ENCODE results near the gene MAGEA4. TPM values are rescaled to one million over a fixed set of nuclear protein-coding genes. Genes with fewer than 3 reads are reported as not detected.

Gene MAGEA4
- total RNA-seq, 1 donor: not detected

- no peaks in the 10 kb centered on the region for H3K9me3 ChIP-seq (ENCODE audit: low read depth, low read length)
- H4K20me1 ChIP-seq (ENCODE audit: insufficient read depth, low read length): no peaks in the 10 kb centered on the region
- no peak for DNase-seq (ENCODE audit: insufficient read length, low spot score, missing footprints)
- H2AFZ ChIP-seq (ENCODE audit: low read length): no peak overlapping the region
- no peaks in the 10 kb centered on the region for H3K36me3 ChIP-seq (ENCODE audit: insufficient read depth, low read length)
- H3K27me3 ChIP-seq (ENCODE audit: insufficient read depth, low read length): no peaks in the 10 kb centered on the region
- H3K4me2 ChIP-seq (ENCODE audit: insufficient read depth, low read length): no peak overlapping the region
- TF ChIP-seq CTCF (IDR thresholded peaks at IDR 0.05; ENCODE audit: extremely low read depth, low read depth, low read length): no peak
- no peak overlapping the region for H3K27ac ChIP-seq (ENCODE audit: low read depth, low read length)
- peaks cover 14% of the 10 kb centered on the region for H3K4me1 ChIP-seq (ENCODE audit: insufficient read depth, low read length)
- H3K79me2 ChIP-seq (ENCODE audit: insufficient read depth, low read length): no peaks in the 10 kb centered on the region
- no peak overlapping the region for H3K4me3 ChIP-seq (ENCODE audit: insufficient read depth, low read length)
Observed at GRCh38 chrX:151875270-151876026, 37.2 kb upstream of the MAGEA4 start.

- no peak overlapping the region for H3K4me2 ChIP-seq (ENCODE audit: insufficient read depth, low read length)
- no peak overlapping the region for H2AFZ ChIP-seq (ENCODE audit: low read length)
- no peak for DNase-seq (ENCODE audit: insufficient read length, low spot score, missing footprints)
- H3K36me3 ChIP-seq (ENCODE audit: insufficient read depth, low read length): no peaks in the 10 kb centered on the region
- H3K27ac ChIP-seq (ENCODE audit: low read depth, low read length): no peak overlapping the region
- H3K79me2 ChIP-seq (ENCODE audit: insufficient read depth, low read length): no peaks in the 10 kb centered on the region
- H3K4me1 ChIP-seq (ENCODE audit: insufficient read depth, low read length): no peaks in the 10 kb centered on the region
- H3K9me3 ChIP-seq (ENCODE audit: low read depth, low read length): no peaks in the 10 kb centered on the region
- no peaks in the 10 kb centered on the region for H3K27me3 ChIP-seq (ENCODE audit: insufficient read depth, low read length)
- H3K4me3 ChIP-seq (ENCODE audit: insufficient read depth, low read length): no peak overlapping the region
- H4K20me1 ChIP-seq (ENCODE audit: insufficient read depth, low read length): no peaks in the 10 kb centered on the region
- no peak for TF ChIP-seq CTCF (IDR thresholded peaks at IDR 0.05; ENCODE audit: extremely low read depth, low read depth, low read length)
Observed at GRCh38 chrX:151878574-151878973, 34.1 kb upstream of the MAGEA4 start.

- Histone ChIP-seq H3K4me1 (ENCODE audit: insufficient read depth, low read length) (no peaks in the 10 kb centered on the region), H2AFZ (ENCODE audit: low read length) (no peak overlapping the region), H3K27me3 (ENCODE audit: insufficient read depth, low read length) (no peaks in the 10 kb centered on the region), H3K36me3 (ENCODE audit: insufficient read depth, low read length) (no peaks in the 10 kb centered on the region), H3K4me2 (ENCODE audit: insufficient read depth, low read length) (no peak overlapping the region), H3K4me3 (ENCODE audit: insufficient read depth, low read length) (no peak overlapping the region), H3K27ac (ENCODE audit: low read depth, low read length) (no peak overlapping the region), H3K9me3 (ENCODE audit: low read depth, low read length) (no peaks in the 10 kb centered on the region), H4K20me1 (ENCODE audit: insufficient read depth, low read length) (no peaks in the 10 kb centered on the region), H3K79me2 (ENCODE audit: insufficient read depth, low read length) (no peaks in the 10 kb centered on the region)
- no peak for DNase-seq (ENCODE audit: insufficient read length, low spot score, missing footprints)
- TF ChIP-seq CTCF (IDR thresholded peaks at IDR 0.05; ENCODE audit: extremely low read depth, low read depth, low read length): no peak
Observed at GRCh38 chrX:151879856-151880255, 32.8 kb upstream of the MAGEA4 start.

GRCh38 chrX:151880895-151881294, 31.8 kb upstream of the MAGEA4 start:
- Histone ChIP-seq H3K4me3 (ENCODE audit: insufficient read depth, low read length) (no peak overlapping the region), H4K20me1 (ENCODE audit: insufficient read depth, low read length) (no peaks in the 10 kb centered on the region), H3K9me3 (ENCODE audit: low read depth, low read length) (no peaks in the 10 kb centered on the region), H3K27me3 (ENCODE audit: insufficient read depth, low read length) (no peaks in the 10 kb centered on the region), H3K4me2 (ENCODE audit: insufficient read depth, low read length) (no peak overlapping the region), H2AFZ (ENCODE audit: low read length) (no peak overlapping the region), H3K27ac (ENCODE audit: low read depth, low read length) (no peak overlapping the region), H3K36me3 (ENCODE audit: insufficient read depth, low read length) (no peaks in the 10 kb centered on the region), H3K4me1 (ENCODE audit: insufficient read depth, low read length) (no peaks in the 10 kb centered on the region), H3K79me2 (ENCODE audit: insufficient read depth, low read length) (no peaks in the 10 kb centered on the region)
- no peak for DNase-seq (ENCODE audit: insufficient read length, low spot score, missing footprints)
- TF ChIP-seq CTCF (IDR thresholded peaks at IDR 0.05; ENCODE audit: extremely low read depth, low read depth, low read length): no peak
